ENCODE results near the gene MSI2.

The MSI2 gene

DNA sequence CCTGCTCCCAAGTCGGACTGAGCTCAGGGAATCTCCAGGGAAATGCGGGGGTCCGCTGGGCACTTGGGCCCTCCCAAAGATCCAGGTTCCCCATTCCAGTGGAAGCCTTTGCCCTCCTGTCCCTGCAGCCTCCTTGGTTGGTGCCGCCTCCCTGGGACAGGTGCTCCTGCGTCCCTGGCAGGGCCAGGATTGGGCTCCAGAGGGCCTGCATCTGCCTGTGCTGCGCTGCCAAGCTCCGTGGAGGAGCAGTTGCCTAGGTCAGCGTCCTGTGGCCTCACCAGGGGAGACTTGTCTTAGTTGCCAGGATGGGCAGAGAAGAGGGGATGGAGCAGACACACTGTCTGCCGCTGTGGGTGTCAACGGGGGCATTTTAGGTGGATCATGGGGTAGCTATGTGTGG lies 67.1 kb downstream of the MSI2 start:
- no peak for DNase-seq

DNA sequence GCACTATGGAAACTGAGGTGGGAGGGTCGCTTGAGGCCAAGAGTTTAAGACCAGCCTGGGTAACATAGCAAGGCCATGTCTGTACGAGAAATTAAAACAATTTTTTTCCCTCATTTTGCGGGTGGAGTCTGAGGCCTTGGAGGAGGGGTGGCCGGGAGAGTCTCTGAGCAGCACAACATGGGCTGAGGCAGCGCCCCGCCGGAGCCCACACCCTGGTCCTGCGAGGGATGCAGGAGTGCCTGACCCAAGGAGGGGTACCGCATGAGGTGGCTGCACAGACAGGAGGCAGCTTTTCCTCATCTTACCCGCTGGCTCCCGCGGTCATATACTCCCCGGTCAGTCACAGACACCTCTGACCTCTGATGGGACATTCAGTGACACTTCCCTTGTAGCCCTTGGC lies 67.7 kb downstream of the MSI2 start:
- no peak for DNase-seq

DNA sequence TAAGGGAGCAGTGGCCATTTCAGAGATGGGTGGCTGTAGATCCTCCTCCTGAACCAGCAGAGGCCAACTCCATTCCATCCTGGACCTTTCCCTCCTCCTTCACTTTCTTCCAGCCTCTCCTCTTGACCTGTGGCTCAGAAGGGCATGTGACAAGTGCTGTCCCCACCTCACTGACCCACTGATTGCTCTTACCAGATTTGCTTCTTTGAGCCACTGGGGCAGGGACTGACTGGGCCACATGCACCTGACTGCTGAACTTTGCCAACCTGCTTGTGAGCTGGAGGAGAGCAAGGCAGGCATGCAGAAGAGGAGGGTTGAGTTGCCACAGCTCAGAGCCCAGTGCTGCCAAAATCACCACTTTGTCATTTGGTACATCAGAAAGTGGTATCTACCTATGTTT lies 68.3 kb downstream of the MSI2 start:
- DNase-seq, result no peak

DNA sequence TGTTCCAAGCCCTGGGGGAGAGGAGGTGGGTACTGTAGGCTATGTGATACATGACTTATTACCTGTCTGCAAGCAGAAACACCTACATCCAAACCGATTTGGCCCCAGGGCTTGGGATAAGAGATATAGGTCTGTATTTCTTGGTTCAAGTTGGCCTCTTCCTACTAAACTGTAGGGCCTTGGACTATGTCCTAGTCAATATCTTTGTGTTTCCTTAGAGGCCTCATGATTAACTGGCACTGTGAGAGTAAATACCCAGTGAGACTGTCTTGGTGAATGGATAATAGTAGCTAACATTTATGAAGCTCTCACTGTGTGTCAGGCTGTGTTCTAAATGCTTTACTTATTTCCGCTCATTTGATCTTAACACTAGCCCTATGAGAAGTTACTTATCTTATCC lies 70.0 kb downstream of the MSI2 start:
- DNase-seq, result no peak

DNA sequence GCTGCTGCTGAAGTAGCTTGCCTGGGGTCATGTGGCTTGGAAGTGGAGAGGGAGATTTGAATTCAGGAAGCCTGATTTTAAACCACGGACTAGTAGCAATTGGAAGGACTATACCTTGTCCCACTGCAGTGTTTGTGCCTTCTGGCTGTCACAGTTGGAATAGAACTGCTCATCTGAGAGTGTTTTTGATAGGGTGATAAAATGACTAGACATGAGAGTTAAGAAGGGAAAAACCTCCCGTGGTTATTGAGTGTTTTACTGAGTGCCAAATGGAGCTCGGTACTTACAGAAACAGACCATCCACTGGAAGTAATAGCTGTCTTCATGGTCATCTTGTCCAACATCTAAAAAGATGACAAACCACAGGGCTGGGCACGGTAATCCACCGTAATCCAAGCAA lies 70.4 kb downstream of the MSI2 start:
- no peak for DNase-seq

DNA sequence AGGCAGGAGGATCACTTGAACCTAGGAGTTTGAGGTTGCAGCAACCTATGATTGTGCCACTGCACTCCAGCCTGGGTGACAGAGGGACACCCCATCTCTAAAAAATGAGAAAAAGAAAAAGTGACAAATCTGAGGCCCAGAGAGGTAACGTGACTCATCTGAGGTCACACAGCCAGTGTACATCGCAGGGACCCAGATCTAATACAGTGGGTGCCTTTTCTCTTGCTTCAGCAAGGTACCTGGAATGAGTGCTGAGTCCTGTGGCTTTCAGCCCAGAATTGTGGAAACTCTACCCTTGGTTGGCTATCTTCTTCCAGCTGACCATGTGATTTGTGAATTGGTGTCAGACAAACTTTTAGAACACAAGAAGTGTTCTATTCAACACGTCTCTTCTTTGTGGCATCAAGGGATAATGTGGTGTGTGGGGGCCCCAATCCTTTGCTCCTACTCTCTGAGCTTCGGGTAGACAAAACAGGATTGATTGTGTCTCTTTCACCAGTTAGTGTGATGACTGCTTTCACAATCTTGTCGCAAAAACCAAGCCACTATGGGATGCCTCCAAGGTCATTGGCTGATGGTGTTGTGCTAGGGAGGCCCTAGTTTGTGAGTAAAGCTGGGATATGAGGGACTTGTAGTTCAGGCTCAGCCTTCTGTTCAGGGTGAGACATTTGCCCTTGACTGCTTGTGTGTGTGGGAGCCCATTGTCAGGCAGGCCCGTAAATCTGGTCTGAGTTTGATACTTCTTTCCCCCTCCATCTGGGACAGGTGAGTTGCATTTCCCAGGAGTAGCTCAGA lies 71.0 kb downstream of the MSI2 start:
- DNase-seq, result no peak

DNA sequence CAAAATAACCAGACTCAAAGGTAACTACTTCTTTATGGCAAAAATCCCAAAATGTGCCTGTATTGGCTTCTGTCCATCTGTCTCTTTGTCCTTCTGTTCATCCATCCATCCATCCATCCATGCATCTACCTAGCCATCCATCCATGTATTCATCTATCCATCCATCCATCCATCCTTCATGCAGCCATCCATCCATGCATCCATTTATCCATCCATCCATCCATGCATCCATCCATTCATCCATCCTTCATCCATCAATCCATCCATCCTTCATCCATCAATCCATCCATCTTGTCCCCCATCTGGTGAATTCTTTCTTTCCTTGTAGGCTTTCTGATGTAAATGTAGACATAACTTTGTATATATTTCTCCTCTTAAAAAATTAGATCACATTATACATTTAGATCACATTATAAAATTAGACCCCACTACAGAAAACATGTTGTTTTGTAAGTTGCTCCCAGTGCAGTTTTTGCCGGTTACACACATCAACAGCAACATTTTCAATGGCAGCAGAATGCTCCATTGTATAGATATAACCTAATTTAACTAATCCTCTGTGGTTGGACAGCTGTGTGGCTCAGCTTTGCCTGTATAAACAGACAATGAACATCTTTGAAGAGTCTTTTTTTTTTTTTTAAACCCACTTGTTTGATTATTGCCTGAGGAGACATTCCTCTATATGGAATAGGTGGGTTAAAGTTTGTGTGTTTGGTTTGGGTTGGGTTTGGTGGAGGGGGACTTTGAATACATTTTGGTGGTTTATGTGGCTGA lies 72.0 kb downstream of the MSI2 start:
- no peak for DNase-seq

DNA sequence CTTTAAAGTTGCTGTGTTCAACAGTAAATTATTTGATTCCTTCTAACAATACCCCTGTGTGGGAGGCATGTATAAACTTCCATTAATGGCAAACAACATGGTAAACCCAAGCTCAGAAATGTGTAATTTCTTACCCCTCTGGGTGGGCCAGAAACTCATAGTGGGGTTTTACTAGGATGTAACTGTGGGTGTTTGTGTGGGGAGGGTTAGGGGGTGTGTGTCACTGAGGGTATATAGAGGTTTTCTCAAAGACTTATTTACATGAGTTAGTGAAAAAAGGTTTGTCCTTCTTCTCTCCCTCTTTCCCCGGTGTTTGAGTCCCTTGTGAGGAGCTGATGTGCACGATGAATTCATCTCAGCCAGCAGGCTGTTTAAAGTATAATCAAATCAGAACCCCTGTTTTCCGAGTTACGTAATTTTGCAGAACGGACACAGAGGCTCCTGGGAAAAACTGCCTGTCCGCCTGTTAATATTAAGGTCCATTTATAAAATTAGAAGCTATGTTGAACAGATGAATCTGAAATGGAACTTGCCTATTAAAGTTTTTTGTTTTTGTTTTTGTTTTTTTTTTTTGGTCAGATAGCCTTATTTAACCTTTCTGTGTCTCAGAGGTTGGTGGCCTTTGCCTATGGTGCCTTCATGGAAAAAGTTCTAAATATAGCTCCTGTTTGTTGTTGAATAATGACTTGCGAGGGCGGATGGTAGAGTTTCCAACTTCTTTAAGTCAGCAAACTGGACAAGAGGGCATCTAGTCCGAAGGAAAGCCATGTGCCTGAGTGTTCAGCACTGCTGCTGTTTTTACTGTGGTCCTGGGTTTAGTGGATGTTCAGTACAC lies 73.3 kb downstream of the MSI2 start:
- no peak for DNase-seq

DNA sequence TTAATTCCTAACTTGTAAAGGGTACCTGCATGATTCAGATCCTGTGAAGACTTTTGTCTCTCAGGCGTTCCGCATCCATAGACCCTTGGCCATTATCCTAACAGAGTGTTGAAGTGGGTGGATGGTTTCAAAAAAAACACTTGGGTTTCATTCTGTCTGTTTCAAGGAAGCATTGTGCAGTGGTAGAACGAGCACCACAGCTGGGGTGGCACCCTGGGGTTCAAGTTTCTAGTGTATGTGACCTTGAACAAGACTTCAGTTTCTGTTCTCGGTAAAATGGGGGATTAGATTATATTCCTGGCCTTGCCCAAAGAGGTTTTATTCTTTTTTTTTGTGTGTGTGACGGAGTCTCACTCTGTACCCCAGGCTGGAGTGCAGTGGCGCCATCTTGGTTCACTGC lies 74.3 kb downstream of the MSI2 start:
- no peak for DNase-seq

DNA sequence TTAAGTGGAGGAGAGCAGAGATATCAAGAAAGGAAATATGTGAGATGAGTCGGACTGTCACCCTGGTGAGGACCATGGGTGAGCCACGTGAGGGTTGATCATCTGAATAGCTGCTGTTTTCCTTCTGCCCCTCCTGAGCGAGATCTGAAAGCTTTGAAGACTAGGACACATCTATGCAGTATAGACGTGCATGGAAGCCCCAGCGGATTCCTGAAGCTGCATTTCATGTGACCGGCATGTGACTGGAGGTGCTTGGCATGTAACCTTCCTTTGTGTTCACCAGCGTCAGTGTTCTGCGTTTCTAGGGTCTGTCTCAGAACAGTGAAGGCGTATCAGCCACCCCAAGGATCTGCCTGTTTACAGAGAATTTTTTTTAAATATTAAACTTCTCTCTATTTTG lies 75.1 kb downstream of the MSI2 start:
- no peak for DNase-seq

DNA sequence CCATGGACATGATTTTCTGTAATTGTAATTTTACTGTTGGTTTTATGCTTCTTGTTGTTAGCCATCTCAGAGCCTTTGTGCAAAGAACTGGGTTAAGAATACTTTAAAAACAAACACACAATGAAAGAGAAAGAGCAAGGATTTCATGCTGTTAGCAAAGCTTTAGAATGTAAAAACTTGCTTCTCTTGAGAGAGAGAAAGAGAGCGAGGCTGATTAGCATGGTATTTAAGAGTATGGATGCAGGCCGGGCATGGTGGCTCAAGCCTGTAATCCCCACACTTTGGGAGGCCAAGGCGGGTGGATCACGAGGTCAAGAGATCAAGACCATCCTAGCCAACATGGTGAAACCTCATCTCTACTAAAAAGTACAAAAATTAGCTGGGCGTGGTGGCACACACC lies 76.2 kb downstream of the MSI2 start:
- DNase-seq, result no peak

DNA sequence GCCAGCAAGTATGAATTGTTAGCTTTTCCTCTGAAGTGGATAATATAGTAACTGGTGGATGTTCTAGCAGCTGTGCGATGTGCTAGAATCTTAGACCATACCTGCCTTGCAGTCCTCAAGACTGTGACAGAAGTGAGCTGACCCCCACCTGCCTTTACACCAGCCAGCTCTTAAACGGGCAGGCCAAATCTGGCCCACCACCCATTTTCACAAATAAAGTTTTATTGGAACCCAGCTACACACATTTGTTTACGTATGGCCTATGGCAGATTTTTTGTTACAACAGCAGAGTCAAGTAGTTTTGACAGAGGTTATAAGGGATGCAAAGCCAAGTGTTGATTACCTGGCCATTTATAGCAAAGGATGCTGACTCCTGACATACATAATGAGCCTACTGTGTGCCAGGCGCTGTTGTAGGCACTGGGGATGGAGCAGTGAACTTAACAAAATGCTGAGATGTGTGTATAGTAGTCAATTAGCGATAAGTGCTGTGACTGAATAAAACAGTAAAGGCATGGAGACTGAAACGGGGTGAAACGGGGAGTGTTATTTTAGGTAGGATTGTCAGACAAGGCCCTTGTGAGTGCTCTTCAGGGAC lies 79.0 kb downstream of the MSI2 start:
- DNase-seq, result no peak

DNA sequence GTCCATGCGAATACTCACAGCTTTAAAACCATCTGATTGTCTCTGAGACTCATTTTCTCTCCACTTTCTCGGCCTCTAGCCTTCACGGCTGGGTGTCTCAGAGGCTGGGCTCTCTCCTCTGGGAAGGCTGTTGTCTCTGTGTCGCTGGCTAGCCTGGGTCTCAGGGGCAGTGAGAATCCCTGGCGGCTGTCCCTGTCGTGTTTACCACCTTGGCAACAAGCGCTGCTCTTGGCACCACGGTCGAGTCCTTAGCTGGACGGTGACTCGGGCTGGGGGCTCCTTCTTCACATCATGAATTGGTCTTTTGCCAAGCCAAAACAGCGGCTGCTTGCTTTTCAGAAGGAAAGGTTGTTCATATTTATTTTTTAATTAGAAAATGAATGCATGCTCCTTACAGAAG lies 81.1 kb downstream of the MSI2 start:
- no peak for DNase-seq

DNA sequence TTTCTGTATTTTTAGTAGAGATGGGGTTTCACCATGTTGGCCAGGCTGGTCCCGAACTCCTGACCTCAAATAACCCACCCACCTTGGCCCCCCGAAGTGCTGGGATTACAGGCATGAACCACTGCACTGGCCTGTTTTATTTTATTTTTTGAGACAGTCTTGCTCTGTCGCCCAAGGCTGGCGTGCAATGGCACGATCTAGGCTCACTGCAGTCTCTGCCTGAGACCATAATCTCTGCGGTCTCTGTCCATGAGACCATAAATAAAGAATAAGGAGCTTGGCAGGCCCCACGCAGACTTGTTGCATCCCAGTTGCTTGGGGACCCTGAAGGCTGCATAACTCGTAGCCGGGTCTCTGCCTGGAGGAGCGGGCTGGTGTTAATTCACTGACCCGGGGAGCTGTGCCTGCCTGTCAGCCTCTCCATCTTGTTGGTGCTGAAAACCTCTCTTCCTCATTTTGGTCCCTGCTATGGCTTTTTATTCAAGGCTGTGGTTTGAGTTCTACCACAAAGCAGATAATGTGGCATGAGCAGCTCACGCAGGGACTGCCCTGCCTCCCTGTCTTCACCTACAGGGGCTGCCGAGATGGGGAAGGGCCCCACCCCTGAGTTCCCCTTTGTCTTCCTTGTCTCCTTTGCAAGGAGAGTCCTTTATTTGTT lies 82.1 kb downstream of the MSI2 start:
- peak; percentile 2 to 4 for DNase-seq

DNA sequence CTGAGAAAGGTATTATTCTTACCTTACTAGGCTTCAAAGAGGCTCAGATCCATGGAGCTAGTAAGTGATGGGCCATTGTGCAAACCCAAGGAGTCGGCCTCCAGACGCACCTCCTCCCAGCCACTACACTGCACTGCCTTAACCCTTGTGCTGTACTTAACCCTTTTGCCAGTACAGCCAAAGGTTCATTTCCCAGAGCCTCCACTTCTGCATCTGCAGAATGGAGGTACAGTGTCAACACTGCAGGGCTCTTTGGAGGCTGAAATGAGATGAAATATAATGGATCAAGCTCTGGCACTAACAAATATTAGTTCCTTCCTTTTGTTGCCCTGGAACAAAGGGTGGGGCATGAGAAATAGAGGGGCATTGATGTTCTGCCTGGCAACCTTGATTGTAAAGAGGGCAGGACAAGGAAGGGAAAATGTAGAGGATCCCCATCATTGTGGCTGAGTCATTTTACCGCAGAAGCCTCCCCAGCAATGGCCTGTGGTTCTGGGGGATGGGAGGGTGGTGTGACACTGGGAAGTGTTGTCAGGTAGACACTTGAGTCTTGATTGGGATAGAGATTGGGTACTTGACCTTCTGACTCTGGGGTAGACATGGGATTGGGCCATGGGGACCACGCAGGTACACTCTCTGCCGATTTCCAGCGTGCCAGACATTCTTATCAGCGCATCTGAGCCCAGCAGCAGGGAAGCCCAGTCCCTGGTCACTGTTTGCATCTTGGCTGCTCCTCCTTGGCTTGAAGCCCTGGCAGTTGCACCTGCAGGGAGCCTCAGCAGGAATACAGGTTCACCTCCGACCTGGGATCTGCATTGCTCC lies 84.0 kb downstream of the MSI2 start:
- DNase-seq, result no peak

DNA sequence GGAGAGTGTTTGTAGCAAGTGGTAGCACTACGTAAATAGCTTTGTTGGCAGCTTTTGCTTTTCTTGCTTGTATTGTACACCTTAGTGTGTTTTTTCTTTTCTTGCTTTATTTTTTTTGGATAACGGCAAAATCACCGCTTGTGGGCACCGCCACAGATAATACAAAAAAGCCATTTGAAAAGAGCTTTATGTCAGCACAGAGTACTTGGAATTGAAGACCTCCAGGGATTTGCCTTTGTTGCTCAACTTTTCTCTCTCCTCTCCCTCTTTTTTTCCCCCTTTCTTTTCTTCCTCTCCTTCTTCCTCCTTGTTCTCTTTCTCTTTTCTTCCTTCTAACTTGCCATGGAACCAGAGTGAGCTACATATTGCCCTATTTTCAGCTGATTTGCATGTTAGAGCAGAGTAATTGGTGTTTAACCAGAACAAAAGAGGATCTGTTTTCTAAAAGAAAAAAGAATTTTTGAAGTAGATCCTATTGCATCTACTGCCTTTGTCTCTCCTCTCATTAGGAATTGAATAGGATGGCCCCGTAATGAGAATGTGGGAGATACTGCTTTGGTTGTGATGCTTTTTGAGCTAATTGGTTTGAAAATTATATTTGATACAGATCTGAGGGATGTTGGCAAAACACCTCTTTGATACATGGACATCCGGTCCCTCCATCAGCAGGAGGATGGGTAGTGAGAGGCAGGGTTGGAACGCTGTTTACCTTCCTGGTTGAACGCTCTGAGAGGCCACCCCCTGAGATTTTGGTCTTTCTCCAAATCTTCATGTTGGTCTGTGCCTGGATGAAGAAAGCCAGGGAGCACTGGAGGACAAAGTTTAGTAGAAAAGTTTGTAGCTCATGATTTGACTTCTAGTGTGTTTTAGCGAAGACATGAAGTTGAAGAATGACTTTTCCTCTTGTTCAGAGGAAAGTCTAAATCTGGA lies 85.6 kb downstream of the MSI2 start:
- no peak for DNase-seq

DNA sequence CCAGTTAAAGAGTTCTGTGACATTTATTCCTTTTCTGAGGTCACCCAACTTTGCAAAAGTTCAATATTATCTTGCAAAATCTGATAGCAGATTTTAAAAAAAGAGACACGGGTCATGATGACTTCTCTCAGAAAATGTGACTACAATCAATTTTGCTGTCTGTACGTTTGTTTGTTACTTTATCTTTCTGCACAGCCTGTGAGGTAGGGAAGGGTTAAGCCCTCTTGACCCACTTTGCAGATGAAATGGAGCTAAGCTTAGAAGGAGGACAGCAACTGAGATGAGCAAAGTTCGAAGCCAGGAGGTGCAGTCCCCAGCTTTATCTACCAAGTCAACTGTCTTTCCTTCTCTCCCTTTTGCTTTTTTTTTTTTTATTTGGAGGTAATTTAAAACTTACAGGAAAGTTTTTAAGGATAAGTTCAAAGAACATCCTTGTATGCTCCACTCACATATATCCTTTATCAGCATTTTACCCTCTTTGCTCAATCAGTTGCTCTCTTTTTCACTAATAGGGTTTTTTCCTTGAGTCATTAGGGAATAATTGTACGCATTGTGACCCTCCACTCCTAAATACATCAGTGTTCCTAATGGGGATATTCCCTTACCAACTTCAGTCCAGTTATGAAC lies 86.8 kb downstream of the MSI2 start:
- DNase-seq, result no peak

DNA sequence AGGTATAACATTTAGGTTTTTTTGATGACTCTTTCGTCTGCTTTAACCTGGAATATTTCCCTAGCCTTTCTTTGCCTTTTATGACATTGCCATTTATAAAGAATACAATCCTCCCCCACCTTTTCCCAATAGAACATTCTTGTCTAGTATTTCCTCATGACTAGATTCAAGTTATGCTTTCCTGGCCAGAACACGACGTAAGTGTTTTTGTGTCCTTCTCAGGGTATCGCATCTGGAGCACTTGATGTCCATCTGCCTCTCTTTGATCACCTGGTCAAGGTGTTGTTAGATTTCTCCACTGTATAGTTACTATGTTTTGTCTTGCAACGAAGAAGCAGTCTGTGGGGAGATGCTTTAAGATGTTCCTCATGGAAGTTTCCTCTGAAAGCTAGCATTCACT lies 87.4 kb downstream of the MSI2 start:
- DNase-seq, result no peak

DNA sequence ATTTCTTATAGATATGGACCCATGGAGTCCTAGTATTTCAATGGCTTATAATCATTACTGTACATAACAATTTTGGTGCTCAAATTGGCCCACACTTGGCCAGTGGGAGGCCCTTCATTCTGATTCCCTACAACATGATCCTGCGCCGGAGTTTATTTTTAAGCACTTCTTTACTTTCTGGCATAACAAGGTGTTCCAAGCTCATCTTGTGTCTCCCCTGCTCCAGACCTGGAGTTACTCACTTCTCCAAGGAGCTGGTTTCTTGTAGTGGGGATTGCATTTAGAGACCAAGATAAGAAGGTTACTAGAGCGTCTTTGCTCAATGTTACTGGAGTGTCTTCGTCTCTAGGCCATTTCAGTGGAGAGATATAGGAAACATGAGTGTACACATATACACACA lies 87.9 kb downstream of the MSI2 start:
- no peak for DNase-seq

Data from inflammatory macrophage (primary cell).